Lower lobe of right lung (tissue), 2 donors: ENCODE measurements around the gene CHRNA7. TPM values are rescaled to one million over a fixed set of nuclear protein-coding genes. Genes with fewer than 3 reads are reported as not detected.

Experiments
- ATAC-seq, 2 donors: fragments of 200-7000 bp; cut with Tn5 transposase; one replicate each; pipeline ENCODE4 v1.9.1; 2020 to 2022; ENCODE audit warnings: mild to moderate bottlenecking in 2 of 2, moderate library complexity in 2 of 2
- DNase-seq: peaks from one replicate; pipeline ENCODE4 v3.0.0-alpha.2; 2020
- H3K27ac ChIP-seq: fragments of 200-600 bp; one replicate; pipeline ENCODE4 v1.8.0; 2022
- H3K27me3 ChIP-seq: fragments of 200-600 bp; one replicate; pipeline ENCODE4 v1.8.0; 2022; ENCODE audit warnings: low read depth
- H3K36me3 ChIP-seq: fragments of 200-600 bp; one replicate; pipeline ENCODE4 v1.8.0; 2022; ENCODE audit warnings: mild to moderate bottlenecking
- H3K4me1 ChIP-seq: fragments of 200-600 bp; one replicate; pipeline ENCODE4 v1.8.0; 2022
- H3K4me3 ChIP-seq: fragments of 200-600 bp; one replicate; pipeline ENCODE4 v1.8.0; 2022; ENCODE audit warnings: mild to moderate bottlenecking
- H3K9me3 ChIP-seq: fragments of 200-600 bp; one replicate; pipeline ENCODE4 v1.8.0; 2022
- intact Hi-C: fragments of 100-400 bp; cut with DNase I; formaldehyde crosslinking; loops from one replicate; pipeline ENCODE4 v1.11.0; 2022
- total RNA-seq: library from RNA; stranded (reverse); fragmentation: NEBNext Ultra II Directional; extraction: Animal tissue kit (Norgen Biotek cat#: 25700); gene quantifications from one replicate; pipeline ENCODE4 v1.2.1, GENCODE V29; 2021
- TF ChIP-seq, protein P1 (sequence below): fragments of 200-600 bp; IDR thresholded peaks from one replicate; pipeline ENCODE4 v1.8.0; 2022; ENCODE audit warnings: antibody characterized with exemption, mild to moderate bottlenecking
- donor health status: DM: no; HTN: yes; CAD: no; lungs with severe emphysema.

The CHRNA7 gene
- total RNA-seq, 1 donor from 2014 or later: 0.92 TPM

DNA sequence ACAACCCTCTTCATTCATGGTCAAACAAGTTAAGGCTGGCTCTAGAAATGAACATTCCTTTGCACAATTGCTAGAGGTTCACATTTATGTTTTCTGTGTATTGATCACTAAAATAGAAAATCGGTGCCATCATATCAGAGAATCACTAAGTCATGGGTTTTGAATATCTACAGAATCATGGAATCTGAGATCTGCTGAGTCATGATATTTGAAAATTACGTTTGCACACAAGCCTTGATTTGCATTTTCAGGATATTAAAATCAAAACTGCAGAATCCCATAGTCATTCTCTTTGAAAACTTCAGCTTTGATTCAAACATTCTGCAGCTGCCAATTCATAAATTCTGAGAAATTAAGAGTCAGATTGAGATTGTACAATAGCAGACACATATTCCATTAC lies 26.1 kb upstream of the CHRNA7 start:
- TF ChIP-seq, protein P1, sequence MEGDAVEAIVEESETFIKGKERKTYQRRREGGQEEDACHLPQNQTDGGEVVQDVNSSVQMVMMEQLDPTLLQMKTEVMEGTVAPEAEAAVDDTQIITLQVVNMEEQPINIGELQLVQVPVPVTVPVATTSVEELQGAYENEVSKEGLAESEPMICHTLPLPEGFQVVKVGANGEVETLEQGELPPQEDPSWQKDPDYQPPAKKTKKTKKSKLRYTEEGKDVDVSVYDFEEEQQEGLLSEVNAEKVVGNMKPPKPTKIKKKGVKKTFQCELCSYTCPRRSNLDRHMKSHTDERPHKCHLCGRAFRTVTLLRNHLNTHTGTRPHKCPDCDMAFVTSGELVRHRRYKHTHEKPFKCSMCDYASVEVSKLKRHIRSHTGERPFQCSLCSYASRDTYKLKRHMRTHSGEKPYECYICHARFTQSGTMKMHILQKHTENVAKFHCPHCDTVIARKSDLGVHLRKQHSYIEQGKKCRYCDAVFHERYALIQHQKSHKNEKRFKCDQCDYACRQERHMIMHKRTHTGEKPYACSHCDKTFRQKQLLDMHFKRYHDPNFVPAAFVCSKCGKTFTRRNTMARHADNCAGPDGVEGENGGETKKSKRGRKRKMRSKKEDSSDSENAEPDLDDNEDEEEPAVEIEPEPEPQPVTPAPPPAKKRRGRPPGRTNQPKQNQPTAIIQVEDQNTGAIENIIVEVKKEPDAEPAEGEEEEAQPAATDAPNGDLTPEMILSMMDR: no peak
- DNase-seq: no peak
- Histone ChIP-seq H3K36me3 (no peaks in the 10 kb centered on the region), H3K4me1 (no peaks in the 10 kb centered on the region), H3K27ac (no peak overlapping the region), H3K4me3 (no peak overlapping the region), H3K9me3 (no peaks in the 10 kb centered on the region), H3K27me3 (no peaks in the 10 kb centered on the region)
- ATAC-seq: no peak
- intact Hi-C loops: no loop called here

DNA sequence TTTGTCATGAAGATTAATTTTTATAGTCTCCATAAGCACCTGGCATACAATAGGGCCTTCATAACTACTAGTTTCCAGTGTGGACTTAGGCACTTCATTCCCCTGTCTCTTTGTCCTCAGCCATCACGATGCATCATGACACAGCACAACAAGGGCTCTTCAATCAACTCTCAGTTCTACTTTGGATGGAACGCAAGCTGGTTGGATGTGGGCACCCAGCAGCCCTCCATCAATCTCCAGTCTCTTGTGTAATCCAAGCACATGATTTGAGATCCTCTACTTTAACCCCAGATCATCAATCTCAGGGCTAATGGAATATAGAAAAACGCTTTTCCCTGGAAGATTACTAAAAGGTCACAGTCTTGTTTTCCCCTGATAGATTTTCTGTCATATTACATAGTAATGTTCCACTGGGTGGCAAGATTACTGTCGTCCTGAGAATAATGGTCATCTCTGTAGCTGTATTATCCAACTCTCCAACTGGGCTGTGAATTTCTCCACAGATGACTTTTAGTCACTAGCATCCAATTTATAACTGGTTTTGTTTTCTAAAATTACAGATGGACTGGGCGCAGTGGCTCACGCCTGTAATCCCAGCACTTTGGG lies 22.9 kb upstream of the CHRNA7 start:
- H3K9me3 ChIP-seq: no peaks in the 10 kb centered on the region
- H3K4me3 ChIP-seq: no peak overlapping the region
- no peak overlapping the region for H3K27ac ChIP-seq
- H3K27me3 ChIP-seq: no peaks in the 10 kb centered on the region
- intact Hi-C loops: no loop called here
- DNase-seq: no peak
- TF ChIP-seq, protein P1: no peak
- H3K4me1 ChIP-seq: no peaks in the 10 kb centered on the region
- no peak for ATAC-seq
- H3K36me3 ChIP-seq: no peaks in the 10 kb centered on the region

DNA sequence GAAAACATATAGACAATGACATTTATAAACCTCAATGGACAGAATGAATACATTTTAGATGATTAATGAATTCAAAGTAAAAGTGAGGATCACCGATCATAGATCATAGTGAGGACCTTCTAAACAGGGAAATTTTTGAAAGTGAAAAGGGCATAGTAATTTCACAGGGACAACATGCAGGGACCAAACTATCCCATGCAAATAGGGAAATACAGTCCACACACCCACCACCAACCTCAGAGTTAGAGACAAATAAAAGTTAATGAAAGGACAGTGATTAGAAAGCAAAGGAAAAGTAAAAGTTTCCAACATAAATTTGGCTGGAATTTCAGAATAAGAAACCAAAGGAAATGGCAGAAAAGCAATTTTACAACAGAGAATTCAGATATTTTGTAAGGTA lies 15.4 kb upstream of the CHRNA7 start:
- Histone ChIP-seq H3K27me3 (peaks cover 3% of the 10 kb centered on the region), H3K9me3 (no peaks in the 10 kb centered on the region), H3K4me3 (no peak overlapping the region), H3K4me1 (no peaks in the 10 kb centered on the region), H3K36me3 (no peaks in the 10 kb centered on the region), H3K27ac (no peak overlapping the region)
- DNase-seq (no peak), ATAC-seq (no peak)
- intact Hi-C loops: no loop called here
- TF ChIP-seq, protein P1: no peak

DNA sequence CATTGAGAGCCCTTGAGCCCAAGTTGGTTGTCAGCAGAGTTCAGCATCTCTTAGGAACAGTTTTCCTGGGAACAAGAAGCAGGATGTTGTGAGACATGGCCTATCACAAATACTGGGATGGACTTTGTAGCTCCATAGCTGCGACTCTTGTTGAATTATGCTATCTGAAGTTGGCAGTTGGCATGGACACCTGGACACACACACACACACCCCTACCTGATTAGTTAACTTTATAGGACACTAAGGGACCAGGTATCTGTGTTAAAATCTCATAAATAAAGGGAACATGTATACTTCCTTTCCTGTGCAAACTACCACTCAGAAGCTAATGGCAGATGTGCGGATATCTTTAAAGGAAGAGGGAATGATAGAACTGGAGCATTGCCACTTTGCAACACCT lies 10.2 kb upstream of the CHRNA7 start:
- H3K4me3 ChIP-seq: no peak overlapping the region
- no peak for DNase-seq
- H3K9me3 ChIP-seq: no peaks in the 10 kb centered on the region
- TF ChIP-seq, protein P1: no peak
- no peak overlapping the region for H3K27ac ChIP-seq
- no peaks in the 10 kb centered on the region for H3K36me3 ChIP-seq
- H3K4me1 ChIP-seq: no peaks in the 10 kb centered on the region
- no peak for ATAC-seq
- H3K27me3 ChIP-seq: peaks cover 3% of the 10 kb centered on the region
- intact Hi-C loops: no loop called here

DNA sequence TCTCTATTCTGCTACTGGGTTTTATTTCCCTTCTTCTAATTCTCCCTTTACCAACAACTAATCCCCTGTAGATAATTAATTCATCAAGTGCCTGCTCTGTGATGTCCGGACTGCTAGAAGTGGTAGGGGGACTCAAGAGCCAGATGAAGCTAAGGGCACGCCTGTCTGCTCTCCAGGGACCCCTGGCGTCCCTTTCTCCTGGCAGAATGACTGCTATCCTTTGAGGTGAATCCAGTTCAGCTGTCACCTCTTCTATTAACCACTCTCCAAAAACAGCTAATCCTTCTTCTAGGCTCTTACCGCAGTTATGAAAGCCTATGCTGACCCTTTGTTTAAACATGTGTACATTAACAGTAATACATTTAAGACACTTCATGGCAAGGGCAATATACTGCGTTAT lies 1.4 kb upstream of the CHRNA7 start:
- DNase-seq: no peak
- H3K27ac ChIP-seq: no peak overlapping the region
- TF ChIP-seq, protein P1: no peak
- H3K36me3 ChIP-seq: no peaks in the 10 kb centered on the region
- H3K4me3 ChIP-seq: no peak overlapping the region
- peaks cover 15% of the 10 kb centered on the region for H3K4me1 ChIP-seq
- no peak for ATAC-seq
- peaks cover 42% of the 10 kb centered on the region for H3K27me3 ChIP-seq
- H3K9me3 ChIP-seq: no peaks in the 10 kb centered on the region
- intact Hi-C loops: no loop called here
